HepG2 (cell line): ENCODE results near the gene IGIP. TPM values are rescaled to one million over a fixed set of nuclear protein-coding genes. Genes with fewer than 3 reads are reported as not detected.

Experiments
- ARID5B ChIP-seq: IDR thresholded peaks from 2 replicates; pipeline ENCODE4 v1.4.0; 2020; ENCODE audit warnings: mild to moderate bottlenecking, missing genetic modification reagents
- BHLHE40 ChIP-seq: IDR thresholded peaks from 2 replicates; pipeline ENCODE4 v1.6.1; 2011; ENCODE audit warnings: low read length, improper control_type of control experiment
- CC2D1A ChIP-seq: sonication (generic); formaldehyde crosslinking; IDR thresholded peaks from 2 replicates; pipeline ENCODE4 v1.8.1; 2023; ENCODE audit warnings: mild to moderate bottlenecking, missing genetic modification reagents
- DNMT3B ChIP-seq: conservative IDR thresholded peaks from 2 replicates; pipeline ENCODE4 v1.6.1; 2016; ENCODE audit warnings: missing biosample characterization, control low read depth
- HNRNPK ChIP-seq: fragments of 200-400 bp; formaldehyde crosslinking; IDR thresholded peaks from 2 replicates; pipeline ENCODE4 v1.6.1; 2018; ENCODE audit warnings: low read length, low read depth, moderate library complexity, mild to moderate bottlenecking; ENCODE audit not compliant: poor library complexity, severe bottlenecking
- IRF9 ChIP-seq: sonication (generic); formaldehyde crosslinking; IDR thresholded peaks from 2 replicates; pipeline ENCODE4 v1.8.0; 2022; ENCODE audit warnings: missing genetic modification reagents, mild to moderate bottlenecking, borderline replicate concordance
- JUNB ChIP-seq: sonication (generic); formaldehyde crosslinking; IDR thresholded peaks from 2 replicates; pipeline ENCODE4 v1.8.0; 2022; ENCODE audit warnings: missing genetic modification reagents, mild to moderate bottlenecking, borderline replicate concordance
- KLF11 ChIP-seq: IDR thresholded peaks from 2 replicates; pipeline ENCODE4 v1.6.1; 2016; ENCODE audit warnings: missing compliant biosample characterization
- MBNL3 ChIP-seq: fragments of 250-450 bp; sonication (Bioruptor Pico); conservative IDR thresholded peaks from 2 replicates; pipeline ENCODE4 v1.8.0; 2022; ENCODE audit warnings: mild to moderate bottlenecking, inconsistent platforms
- NBN ChIP-seq: fragments of 450-650 bp; conservative IDR thresholded peaks from 2 replicates; pipeline ENCODE4 v1.6.1; 2017
- POGZ ChIP-seq: sonication (generic); formaldehyde crosslinking; IDR thresholded peaks from 2 replicates; pipeline ENCODE4 v1.4.0; 2020; ENCODE audit warnings: mild to moderate bottlenecking, missing genetic modification reagents
- RBM39 ChIP-seq: fragments of 200-400 bp; formaldehyde crosslinking; IDR thresholded peaks from one replicate; pipeline ENCODE4 v1.6.1; 2018; ENCODE audit warnings: antibody characterized with exemption, mild to moderate bottlenecking, low read depth, low read length; ENCODE audit not compliant: poor library complexity, severe bottlenecking
- RFX1 ChIP-seq: fragments of 450-650 bp; IDR thresholded peaks from 2 replicates; pipeline ENCODE4 v1.6.1; 2017
- SMAD3 ChIP-seq: sonication (generic); formaldehyde crosslinking; IDR thresholded peaks from 2 replicates; pipeline ENCODE4 v1.4.0; 2020; ENCODE audit warnings: missing genetic modification reagents
- SMYD3 ChIP-seq: sonication (generic); formaldehyde crosslinking; IDR thresholded peaks from 2 replicates; pipeline ENCODE4 v1.8.1; 2023; ENCODE audit warnings: mild to moderate bottlenecking, missing genetic modification reagents
- TBX2 ChIP-seq: sonication (generic); formaldehyde crosslinking; IDR thresholded peaks from 2 replicates; pipeline ENCODE4 v1.5.0; 2020; ENCODE audit warnings: missing genetic modification reagents, mild to moderate bottlenecking, borderline replicate concordance
- ZMAT3 ChIP-seq: sonication (generic); formaldehyde crosslinking; conservative IDR thresholded peaks from 2 replicates; pipeline ENCODE4 v1.7.0; 2021; ENCODE audit warnings: missing genetic modification reagents
- ZNF335 ChIP-seq: sonication (generic); formaldehyde crosslinking; IDR thresholded peaks from 2 replicates; pipeline ENCODE4 v1.4.0; 2020; ENCODE audit warnings: missing genetic modification reagents
- ZNF569 ChIP-seq: sonication (generic); formaldehyde crosslinking; IDR thresholded peaks from 2 replicates; pipeline ENCODE4 v1.5.0; 2020; ENCODE audit warnings: mild to moderate bottlenecking, missing genetic modification reagents, moderate library complexity, borderline replicate concordance
- ZNF746 ChIP-seq: sonication (generic); formaldehyde crosslinking; IDR thresholded peaks from 2 replicates; pipeline ENCODE4 v1.8.0; 2022; ENCODE audit warnings: mild to moderate bottlenecking, missing genetic modification reagents
- ZSCAN12 ChIP-seq: sonication (generic); formaldehyde crosslinking; IDR thresholded peaks from 2 replicates; pipeline ENCODE4 v1.9.0; 2021; ENCODE audit warnings: mild to moderate bottlenecking, missing genetic modification reagents
- polyA plus RNA-seq, 8 experiments: library from polyadenylated mRNA; depleted of rRNA in 3 of 8; stranded (reverse) in 7 of 8; unstranded in 1 of 8; fragments of >200 nt; fragmentation: Illumina TruSeq in 4 of 8; extraction: Trizol in 4 of 8; gene quantifications; 2 replicates each; pipeline versions ENCODE4 v1.2.1 to v1.2.3, GENCODE V29; 2011 to 2016; ENCODE audit warnings: low read depth in 4 of 8, missing spikeins in 1 of 8, mixed read lengths in 1 of 8; ENCODE audit not compliant: insufficient read depth in 1 of 8
- total RNA-seq, 5 experiments: library from RNA; depleted of rRNA; stranded (reverse); fragments of >200 nt; fragmentation: Illumina TruSeq; extraction: Trizol; gene quantifications; 2 replicates each; pipeline ENCODE4 v1.2.3, GENCODE V29; 2016; ENCODE audit warnings: low read depth in 1 of 5
- TF ChIP-seq, protein P1 (sequence below): sonication (generic); formaldehyde crosslinking; conservative IDR thresholded peaks from 2 replicates; pipeline ENCODE4 v1.5.0; 2020; ENCODE audit warnings: missing genetic modification reagents
- TF ChIP-seq, protein P2 (sequence below): sonication (generic); formaldehyde crosslinking; IDR thresholded peaks from 2 replicates; pipeline ENCODE4 v1.8.0; 2022; ENCODE audit warnings: mild to moderate bottlenecking, missing genetic modification reagents, moderate library complexity

IGIP gene
- total and polyA plus RNA-seq, 2 of the 13 experiments (the other 11 are each of a cell fraction or from before 2014, with no cell fraction given), result 1.7 to 2.1 TPM

- TF ChIP-seq KLF11 (no peak), RFX1 (no peak), RBM39 (no peak), SMYD3 (CRISPR knock-in tag) (0 out of 2 replicates have a peak, but pooled peaks have one; percentile 53), CC2D1A (no peak), HNRNPK (peak; percentile 99), ZSCAN12 (peak; percentile 80; the same call in 1 of the 2 replicates), ZNF746 (peak; percentile 97), ZNF335 (0 out of 2 replicates have a peak, but pooled peaks have one; percentile 41), TBX2 (CRISPR knock-in tag) (peak; percentile 89), BHLHE40 (no peak), ZMAT3 (CRISPR knock-in tag) (peak; percentile 43; the same call in 1 of the 2 replicates), ZNF569 (no peak), NBN (no peak), DNMT3B (no peak), MBNL3 (CRISPR knock-in tag) (no peak), SMAD3 (CRISPR knock-in tag) (no peak), POGZ (CRISPR knock-in tag) (peak; percentile 52; the same call in 1 of the 2 replicates), ARID5B (CRISPR knock-in tag) (peak; percentile 71; the same call in 1 of the 2 replicates), IRF9 (CRISPR knock-in tag) (peak; percentile 76; the same call in 1 of the 2 replicates), JUNB (CRISPR knock-in tag) (no peak)
- TF ChIP-seq, protein P1, sequence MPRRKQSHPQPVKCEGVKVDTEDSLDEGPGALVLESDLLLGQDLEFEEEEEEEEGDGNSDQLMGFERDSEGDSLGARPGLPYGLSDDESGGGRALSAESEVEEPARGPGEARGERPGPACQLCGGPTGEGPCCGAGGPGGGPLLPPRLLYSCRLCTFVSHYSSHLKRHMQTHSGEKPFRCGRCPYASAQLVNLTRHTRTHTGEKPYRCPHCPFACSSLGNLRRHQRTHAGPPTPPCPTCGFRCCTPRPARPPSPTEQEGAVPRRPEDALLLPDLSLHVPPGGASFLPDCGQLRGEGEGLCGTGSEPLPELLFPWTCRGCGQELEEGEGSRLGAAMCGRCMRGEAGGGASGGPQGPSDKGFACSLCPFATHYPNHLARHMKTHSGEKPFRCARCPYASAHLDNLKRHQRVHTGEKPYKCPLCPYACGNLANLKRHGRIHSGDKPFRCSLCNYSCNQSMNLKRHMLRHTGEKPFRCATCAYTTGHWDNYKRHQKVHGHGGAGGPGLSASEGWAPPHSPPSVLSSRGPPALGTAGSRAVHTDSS (CRISPR knock-in tag), result no peak
- TF ChIP-seq, protein P2, sequence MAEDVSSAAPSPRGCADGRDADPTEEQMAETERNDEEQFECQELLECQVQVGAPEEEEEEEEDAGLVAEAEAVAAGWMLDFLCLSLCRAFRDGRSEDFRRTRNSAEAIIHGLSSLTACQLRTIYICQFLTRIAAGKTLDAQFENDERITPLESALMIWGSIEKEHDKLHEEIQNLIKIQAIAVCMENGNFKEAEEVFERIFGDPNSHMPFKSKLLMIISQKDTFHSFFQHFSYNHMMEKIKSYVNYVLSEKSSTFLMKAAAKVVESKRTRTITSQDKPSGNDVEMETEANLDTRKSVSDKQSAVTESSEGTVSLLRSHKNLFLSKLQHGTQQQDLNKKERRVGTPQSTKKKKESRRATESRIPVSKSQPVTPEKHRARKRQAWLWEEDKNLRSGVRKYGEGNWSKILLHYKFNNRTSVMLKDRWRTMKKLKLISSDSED (CRISPR knock-in tag), result no peak
These were observed 18.2 kb upstream of the IGIP start (continued) for GRCh38 chr5:140107312-140108092.
